SH-SY5Y (cell line): ENCODE measurements around the gene PKNOX2.

Source experiments
- GATA2 ChIP-seq: IDR thresholded peaks from 2 replicates; pipeline ENCODE4 v1.6.1; 2011; ENCODE audit warnings: mild to moderate bottlenecking, low read depth, low read length
- GATA3 ChIP-seq: IDR thresholded peaks from 2 replicates; pipeline ENCODE4 v1.6.1; 2011; ENCODE audit warnings: low read depth, mild to moderate bottlenecking, low read length, moderate library complexity

- TF ChIP-seq GATA2 = no peak
- no peak for TF ChIP-seq GATA3
Measured at GRCh38 chr11:125343086-125343717, 178.7 kb downstream of the PKNOX2 start.
